Suprapubic skin (tissue), 4 donors: Measurements from ENCODE around the gene IKZF1. TPM values are rescaled to one million over a fixed set of nuclear protein-coding genes. Genes with fewer than 3 reads are reported as not detected.

Source experiments
- DNase-seq, 2 donors: peaks; one replicate each; pipeline ENCODE4 v3.0.0-alpha.2; 2019; ENCODE audit warnings: low spot score in 2 of 2
- H3K27ac ChIP-seq: fragments of 200-600 bp; sonication (generic); one replicate; pipeline ENCODE4 v1.5.1; 2019
- H3K27me3 ChIP-seq: fragments of 200-600 bp; sonication (generic); one replicate; pipeline ENCODE4 v1.5.1; 2019
- H3K36me3 ChIP-seq: fragments of 200-600 bp; sonication (generic); one replicate; pipeline ENCODE4 v1.5.1; 2019
- H3K4me1 ChIP-seq: fragments of 200-600 bp; sonication (generic); one replicate; pipeline ENCODE4 v1.5.1; 2019
- H3K4me3 ChIP-seq: fragments of 200-600 bp; sonication (generic); one replicate; pipeline ENCODE4 v1.5.1; 2019; ENCODE audit warnings: mild to moderate bottlenecking
- H3K9me3 ChIP-seq: fragments of 200-600 bp; sonication (generic); one replicate; pipeline ENCODE4 v1.5.1; 2019
- CTCF ChIP-seq, 2 donors: fragments of 200-600 bp in 1 of 2; fragments of 450-650 bp in 1 of 2; sonication (generic) in 1 of 2; IDR thresholded peaks; one replicate each; pipeline ENCODE4 v1.5.1; 2016 to 2019; ENCODE audit warnings: antibody characterized with exemption in 2 of 2, mild to moderate bottlenecking in 1 of 2, moderate library complexity in 1 of 2
- EP300 ChIP-seq: sonication (generic); formaldehyde crosslinking; IDR thresholded peaks from one replicate; pipeline ENCODE4 v1.6.1; 2017; ENCODE audit warnings: antibody characterized with exemption
- POLR2A ChIP-seq, 2 donors: fragments of 450-650 bp; IDR thresholded peaks; one replicate each; pipeline ENCODE4 v1.6.1; 2017; ENCODE audit warnings: antibody characterized with exemption in 2 of 2, mild to moderate bottlenecking in 2 of 2, moderate library complexity in 2 of 2
- POLR2AphosphoS5 ChIP-seq, 3 donors: sonication (generic); formaldehyde crosslinking; IDR thresholded peaks; one replicate each; pipeline ENCODE4 v1.6.1; 2017; ENCODE audit warnings: antibody characterized with exemption in 3 of 3
- WGBS: methylation state at CpG from one replicate; pipeline ENCODE4 v1.1.5; 2018; 5-methylcytosine and 5-hydroxymethylcytosine counted together
- total RNA-seq, 4 donors: library from RNA; depleted of rRNA; stranded (reverse); fragments of >200 nt; gene quantifications; one replicate each; pipeline ENCODE4 v1.1.0, GENCODE V29; 2016

Gene IKZF1
- total RNA-seq, 4 donors from 2014 or later = 3.2 to 17.5 (median 6.2) TPM

GRCh38 chr7:50302486-50303334, 1.8 kb upstream of the IKZF1 start:
- no peak for DNase-seq
- Histone ChIP-seq H3K4me3 (no peak overlapping the region), H3K4me1 (peaks cover 10% of the 10 kb centered on the region), H3K27ac (no peak overlapping the region), H3K36me3 (no peaks in the 10 kb centered on the region), H3K27me3 (peaks cover 40% of the 10 kb centered on the region), H3K9me3 (no peaks in the 10 kb centered on the region)
- WGBS = 85% methylated on average over 27 of the region's 28 CpGs
- TF ChIP-seq POLR2AphosphoS5 (IDR thresholded peaks at IDR 0.05) (no peak), EP300 (no peak), POLR2A (IDR thresholded peaks at IDR 0.05) (no peak), CTCF (IDR thresholded peaks at IDR 0.05) (no peak)

GRCh38 chr7:50303335-50304128, 984 bp upstream of the IKZF1 start:
- 56% methylated on average over 10 of the region's 100 CpGs for WGBS
- H3K27me3 ChIP-seq = peaks cover 43% of the 10 kb centered on the region
- H3K4me3 ChIP-seq = peak overlapping the region; percentile 57
- H3K4me1 ChIP-seq = peaks cover 10% of the 10 kb centered on the region
- H3K27ac ChIP-seq = peak overlapping the region; percentile 70
- H3K36me3 ChIP-seq = no peaks in the 10 kb centered on the region
- DNase-seq = no peak
- H3K9me3 ChIP-seq = no peaks in the 10 kb centered on the region
- TF ChIP-seq CTCF (IDR thresholded peaks at IDR 0.05) = no peak
- TF ChIP-seq EP300 = no peak
- TF ChIP-seq POLR2AphosphoS5 (IDR thresholded peaks at IDR 0.05) = no peak
- TF ChIP-seq POLR2A (IDR thresholded peaks at IDR 0.05) = no peak

- H3K4me1 ChIP-seq = peaks cover 10% of the 10 kb centered on the region
- 29% methylated on average over 20 of the region's 20 CpGs for WGBS
- no peak for TF ChIP-seq CTCF (IDR thresholded peaks at IDR 0.05)
- TF ChIP-seq POLR2A (IDR thresholded peaks at IDR 0.05) = no peak
- TF ChIP-seq POLR2AphosphoS5 (IDR thresholded peaks at IDR 0.05) = no peak
- no peak for TF ChIP-seq EP300
- peak overlapping the region; percentile 57 for H3K4me3 ChIP-seq
- no peaks in the 10 kb centered on the region for H3K36me3 ChIP-seq
- H3K27me3 ChIP-seq = peaks cover 49% of the 10 kb centered on the region
- no peaks in the 10 kb centered on the region for H3K9me3 ChIP-seq
- no peak for DNase-seq
- H3K27ac ChIP-seq = peak overlapping the region; percentile 70
These were observed 531 bp downstream of the IKZF1 start for GRCh38 chr7:50304911-50305582.

- no peak for TF ChIP-seq CTCF (IDR thresholded peaks at IDR 0.05)
- no peak for TF ChIP-seq POLR2AphosphoS5 (IDR thresholded peaks at IDR 0.05)
- no peak for TF ChIP-seq POLR2A (IDR thresholded peaks at IDR 0.05)
- TF ChIP-seq EP300 = no peak
- WGBS = 69% methylated on average over 11 of the region's 11 CpGs
- Histone ChIP-seq H3K4me1 (peaks cover 10% of the 10 kb centered on the region), H3K4me3 (peak overlapping the region; percentile 57), H3K27me3 (peaks cover 49% of the 10 kb centered on the region), H3K27ac (peak overlapping the region; percentile 70), H3K9me3 (no peaks in the 10 kb centered on the region), H3K36me3 (no peaks in the 10 kb centered on the region)
- DNase-seq = no peak
These were observed 1.3 kb downstream of the IKZF1 start for GRCh38 chr7:50305583-50306493.
